ENCODE data around the gene POSTN. TPM values are rescaled to one million over a fixed set of nuclear protein-coding genes. Genes with fewer than 3 reads are reported as not detected.

The POSTN gene, protein sequence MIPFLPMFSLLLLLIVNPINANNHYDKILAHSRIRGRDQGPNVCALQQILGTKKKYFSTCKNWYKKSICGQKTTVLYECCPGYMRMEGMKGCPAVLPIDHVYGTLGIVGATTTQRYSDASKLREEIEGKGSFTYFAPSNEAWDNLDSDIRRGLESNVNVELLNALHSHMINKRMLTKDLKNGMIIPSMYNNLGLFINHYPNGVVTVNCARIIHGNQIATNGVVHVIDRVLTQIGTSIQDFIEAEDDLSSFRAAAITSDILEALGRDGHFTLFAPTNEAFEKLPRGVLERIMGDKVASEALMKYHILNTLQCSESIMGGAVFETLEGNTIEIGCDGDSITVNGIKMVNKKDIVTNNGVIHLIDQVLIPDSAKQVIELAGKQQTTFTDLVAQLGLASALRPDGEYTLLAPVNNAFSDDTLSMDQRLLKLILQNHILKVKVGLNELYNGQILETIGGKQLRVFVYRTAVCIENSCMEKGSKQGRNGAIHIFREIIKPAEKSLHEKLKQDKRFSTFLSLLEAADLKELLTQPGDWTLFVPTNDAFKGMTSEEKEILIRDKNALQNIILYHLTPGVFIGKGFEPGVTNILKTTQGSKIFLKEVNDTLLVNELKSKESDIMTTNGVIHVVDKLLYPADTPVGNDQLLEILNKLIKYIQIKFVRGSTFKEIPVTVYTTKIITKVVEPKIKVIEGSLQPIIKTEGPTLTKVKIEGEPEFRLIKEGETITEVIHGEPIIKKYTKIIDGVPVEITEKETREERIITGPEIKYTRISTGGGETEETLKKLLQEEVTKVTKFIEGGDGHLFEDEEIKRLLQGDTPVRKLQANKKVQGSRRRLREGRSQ
- total RNA-seq, result 0.48 TPM

DNA sequence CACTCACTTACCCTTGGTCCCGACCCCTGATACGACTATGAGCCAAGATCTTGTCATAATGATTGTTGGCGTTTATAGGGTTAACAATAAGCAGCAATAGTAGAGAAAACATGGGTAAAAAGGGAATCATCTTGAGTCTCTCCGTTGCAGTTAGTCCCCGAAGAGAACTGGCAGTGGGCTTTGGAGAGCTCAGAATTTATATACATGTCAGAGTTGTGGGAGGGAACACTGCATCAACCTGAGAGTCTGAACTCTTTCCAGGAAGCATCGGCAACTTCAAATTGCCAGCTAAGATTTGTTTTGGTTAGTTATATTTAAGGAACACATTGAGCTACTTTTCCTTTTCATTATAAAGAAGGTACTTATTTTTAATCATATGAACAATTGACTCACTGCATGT lies at the start of gene POSTN:
Gene POSTN, minus strand, starts transcription at position 172 of the 400 bp plus-strand sequence. Its CDS starts 42 bp downstream, at position 130.
- DNase-seq (ENCODE audit: low spot score) (no peak), ATAC-seq (no peak)

- DNase-seq (ENCODE audit: low spot score) (no peak), ATAC-seq (no peak)
Observed at GRCh38 chr13:37647031-37647650, 48.6 kb upstream of the POSTN start.

DNA sequence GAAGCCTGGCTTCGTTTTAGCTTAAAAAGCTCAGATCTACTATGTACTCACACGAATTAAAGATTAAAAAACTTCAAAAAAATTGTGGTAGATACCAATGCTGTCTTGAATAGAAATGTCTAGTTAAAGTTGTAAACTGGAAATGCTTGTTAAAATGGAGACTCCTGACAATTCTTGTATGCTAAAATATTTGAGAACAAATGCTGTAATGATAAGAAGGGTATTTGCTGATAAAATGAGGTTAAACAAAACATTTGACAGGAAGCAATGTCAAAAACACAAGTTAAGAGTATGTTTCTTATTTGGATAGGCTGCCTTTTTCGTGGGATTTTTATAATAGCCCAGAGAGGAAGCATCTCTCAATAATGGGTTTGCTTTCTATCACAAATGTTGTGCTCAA lies 48.0 kb upstream of the POSTN start:
- DNase-seq (ENCODE audit: low spot score) (no peak), ATAC-seq (no peak)

DNA sequence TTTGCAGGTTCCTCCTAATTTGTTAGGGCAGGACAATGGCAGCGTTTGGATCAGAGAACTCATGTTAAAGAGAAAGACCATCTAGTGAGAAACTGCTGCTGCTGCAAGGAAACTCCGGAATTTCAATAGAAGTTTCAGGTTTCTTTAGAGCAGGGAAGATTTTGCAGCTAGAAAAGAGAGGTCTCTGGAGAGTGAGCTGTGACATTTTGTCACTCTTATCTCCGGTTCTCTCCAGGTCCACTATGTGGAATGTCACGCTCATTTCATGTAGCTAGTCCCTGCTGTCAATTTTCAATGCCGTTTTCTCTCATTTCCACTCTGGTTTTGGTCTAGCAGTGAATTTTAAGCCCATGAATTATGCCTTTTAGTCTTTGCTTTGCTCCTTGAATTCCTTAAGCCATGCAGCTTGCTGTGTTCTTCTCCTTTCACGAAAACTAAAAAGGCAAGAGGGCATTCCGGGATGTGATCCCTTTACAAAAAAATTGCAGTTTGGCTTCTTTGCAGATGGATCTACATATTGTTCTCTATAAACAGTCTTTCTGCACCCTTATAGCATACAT lies 46.7 kb upstream of the POSTN start:
- no peak for ATAC-seq
- DNase-seq (ENCODE audit: low spot score), result no peak

GRCh38 chr13:37641391-37641790 lies 42.8 kb upstream of the POSTN start:
- no peak for DNase-seq (ENCODE audit: low spot score)
- ATAC-seq, result no peak

DNA sequence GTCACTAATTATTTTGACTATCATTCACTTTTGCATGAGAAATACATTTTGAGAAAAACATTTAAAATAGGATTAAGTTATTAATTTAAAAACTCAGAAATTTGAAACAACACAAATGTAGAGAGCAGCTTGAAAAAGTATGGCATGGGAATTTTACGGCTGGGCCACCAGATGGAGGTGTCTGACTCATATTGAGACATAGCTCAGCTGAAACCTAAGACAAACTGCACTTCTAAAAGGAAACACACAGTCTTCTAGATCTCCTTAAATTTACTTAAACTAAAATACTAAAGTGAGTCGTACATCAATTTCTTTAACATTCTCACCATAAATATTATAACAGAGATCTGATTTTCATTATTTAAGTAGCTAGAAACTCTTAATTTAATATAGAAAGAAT lies 41.9 kb upstream of the POSTN start:
- DNase-seq (ENCODE audit: low spot score) (no peak), ATAC-seq (no peak)

DNA sequence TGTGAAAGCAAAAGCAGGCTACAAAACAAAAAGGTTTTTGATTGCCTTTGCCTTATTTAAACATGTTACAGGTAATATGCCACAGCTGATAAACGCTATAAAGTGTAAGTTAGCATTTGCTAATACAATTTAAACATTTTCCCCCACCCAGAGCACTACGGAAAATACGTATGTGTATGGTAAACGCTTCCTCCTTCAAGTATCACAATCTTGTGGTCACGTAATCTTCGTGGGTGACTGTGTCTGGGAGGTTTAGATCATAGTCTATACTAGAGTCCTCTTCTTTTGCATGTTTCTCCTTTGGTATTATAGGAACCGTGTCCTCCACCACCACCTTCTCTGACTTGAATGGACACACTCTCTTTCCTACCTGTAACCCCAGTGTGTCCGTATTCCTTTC lies 38.1 kb upstream of the POSTN start:
- no peak for ATAC-seq
- no peak for DNase-seq (ENCODE audit: low spot score)

DNA sequence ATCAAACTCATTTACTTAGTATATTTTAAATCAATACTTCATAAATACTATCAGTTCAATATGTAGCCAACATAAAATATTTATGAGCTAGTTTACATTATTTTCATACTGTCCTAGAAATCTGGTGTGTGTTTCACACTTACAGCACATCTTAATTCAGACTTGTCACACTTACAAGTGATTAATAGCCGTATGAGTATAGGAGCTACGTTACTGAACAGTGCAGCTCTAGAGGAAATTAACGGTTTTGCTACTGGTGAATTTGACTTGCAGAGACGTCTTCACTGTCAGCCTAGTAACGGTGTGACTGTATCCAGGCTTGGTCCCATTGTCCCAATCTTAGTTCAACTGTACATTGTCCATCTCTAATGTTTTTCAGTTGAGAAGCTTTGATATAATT lies 33.7 kb upstream of the POSTN start:
- no peak for ATAC-seq
- no peak for DNase-seq (ENCODE audit: low spot score)

DNA sequence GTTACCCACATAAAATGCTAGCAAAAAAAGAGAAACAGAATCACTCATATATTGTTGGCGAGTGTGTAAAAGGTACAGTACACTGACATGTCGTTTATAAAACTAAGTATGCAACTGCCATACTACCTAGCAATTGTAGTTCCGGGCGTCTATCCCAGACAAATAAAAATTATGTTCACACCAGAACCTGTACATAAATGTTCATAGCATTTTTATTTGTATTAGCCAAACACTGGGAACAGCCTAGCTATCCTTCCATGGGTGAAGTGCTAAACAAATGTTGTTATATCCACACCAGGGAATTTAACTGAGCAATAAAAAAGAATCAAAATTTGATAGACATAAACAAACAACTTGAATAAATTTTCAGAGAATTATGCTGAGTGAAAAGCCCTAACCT lies 28.9 kb upstream of the POSTN start:
- DNase-seq (ENCODE audit: low spot score) (no peak), ATAC-seq (no peak)

- no peak for DNase-seq (ENCODE audit: low spot score)
- ATAC-seq, result no peak
Observed at GRCh38 chr13:37621811-37622361, 23.3 kb upstream of the POSTN start.

- DNase-seq (ENCODE audit: low spot score) (no peak), ATAC-seq (no peak)
Observed at GRCh38 chr13:37618554-37618953, 20.0 kb upstream of the POSTN start.

DNA sequence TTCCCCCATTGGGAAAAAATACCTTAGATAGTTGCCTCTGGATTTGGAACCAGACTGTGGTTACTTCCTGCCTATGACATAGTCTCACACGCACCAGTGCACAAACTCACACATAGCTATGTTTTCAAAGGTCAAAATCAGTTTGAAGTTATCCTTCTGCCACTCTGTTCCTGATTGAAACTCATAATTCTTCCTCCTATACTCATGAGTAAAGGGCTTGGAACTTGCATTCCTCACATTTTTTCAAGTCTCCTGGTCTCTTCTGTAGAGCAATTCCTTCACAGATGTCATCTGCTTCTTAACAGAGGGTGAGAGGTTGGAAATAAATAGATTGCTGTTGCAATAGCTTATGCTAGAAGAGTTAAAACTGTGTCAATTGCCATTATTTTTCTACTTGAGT lies 18.6 kb upstream of the POSTN start:
- DNase-seq (ENCODE audit: low spot score) (no peak), ATAC-seq (no peak)

DNA sequence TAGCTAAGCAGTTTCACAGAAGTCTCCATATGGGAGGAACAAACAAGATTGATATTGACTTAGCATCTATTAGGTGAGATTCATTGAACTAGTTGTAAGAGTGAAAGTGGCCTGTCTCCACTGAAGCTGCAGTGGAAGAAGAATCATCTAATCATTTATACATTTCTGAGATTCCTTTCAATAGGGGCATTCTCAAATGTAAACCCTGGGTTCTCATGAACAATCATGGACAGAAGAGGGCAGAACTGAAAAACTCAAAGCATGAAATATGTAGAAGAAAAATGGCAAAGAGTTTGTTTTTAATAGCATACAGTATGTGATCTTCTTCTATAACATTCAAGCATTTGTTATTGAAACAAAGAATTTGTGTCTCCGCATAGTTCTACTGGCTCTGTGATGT lies 17.6 kb upstream of the POSTN start:
- ATAC-seq, result no peak
- no peak for DNase-seq (ENCODE audit: low spot score)

DNA sequence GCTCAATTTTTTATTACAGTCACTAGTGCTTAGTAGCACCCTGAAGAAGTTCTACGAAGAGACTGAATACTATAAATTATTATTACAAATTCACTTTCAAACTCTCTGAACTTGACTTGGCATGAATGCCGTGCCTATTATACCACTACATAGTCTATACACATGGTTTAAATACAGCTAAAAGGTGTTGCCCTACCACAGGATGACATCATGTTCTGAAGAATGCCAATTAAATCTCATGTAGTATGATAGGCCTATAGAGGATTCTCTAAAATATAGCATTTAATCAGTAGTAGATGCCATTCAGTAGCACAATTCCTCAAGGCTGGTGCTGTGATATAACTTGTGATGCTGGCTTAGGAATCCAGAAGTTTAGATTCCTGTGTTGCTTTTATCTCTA lies 16.7 kb upstream of the POSTN start:
- ATAC-seq (no peak), DNase-seq (ENCODE audit: low spot score) (no peak)

DNA sequence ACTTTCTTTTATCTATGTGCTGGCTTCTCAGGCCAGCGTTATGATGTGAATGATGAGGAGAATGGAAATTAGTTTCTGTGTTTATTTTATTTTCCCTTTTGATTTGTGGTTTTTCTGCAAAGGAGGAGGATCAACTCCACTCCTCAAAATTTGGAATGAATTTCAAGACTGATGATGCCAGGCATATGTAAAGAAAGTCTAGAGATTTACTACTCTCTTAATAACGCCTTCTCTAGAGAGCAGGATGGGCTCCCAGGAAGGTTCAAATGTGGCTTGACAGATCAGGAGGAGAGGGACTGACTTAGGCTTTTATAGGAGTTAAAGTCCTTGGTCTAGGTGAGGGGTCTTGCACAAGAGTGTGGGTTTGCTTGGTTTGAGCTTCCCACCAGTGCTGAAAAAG lies 15.1 kb upstream of the POSTN start:
- no peak for DNase-seq (ENCODE audit: low spot score)
- ATAC-seq, result no peak

- DNase-seq (ENCODE audit: low spot score) (no peak), ATAC-seq (no peak)
Observed at GRCh38 chr13:37613236-37613635, 14.7 kb upstream of the POSTN start.

GRCh38 chr13:37608750-37609339 lies 10.3 kb upstream of the POSTN start:
- DNase-seq (ENCODE audit: low spot score) (no peak), ATAC-seq (no peak)

- ATAC-seq (peak; percentile 54), DNase-seq (ENCODE audit: low spot score) (no peak)
Observed at GRCh38 chr13:37602733-37603381, 4.3 kb upstream of the POSTN start.

- no peak for ATAC-seq
- no peak for DNase-seq (ENCODE audit: low spot score)
Observed at GRCh38 chr13:37601648-37602440, 3.3 kb upstream of the POSTN start.

Data from left lobe of liver (tissue), 2 donors.